ENCODE data around the gene KDM8. TPM values are rescaled to one million over a fixed set of nuclear protein-coding genes. Genes with fewer than 3 reads are reported as not detected.

Gene KDM8
- total and polyA plus RNA-seq, 2 donors (not counting 1 experiment from before 2014, with no cell fraction given) = 7.5 to 37.4 TPM

GRCh38 chr16:27222249-27223225 lies 19.2 kb downstream of the KDM8 start:
- Mint-ChIP-seq H3K27ac (peak overlapping the region; percentile 10), H3K9me3 (ENCODE audit: insufficient read depth) (no peaks in the 10 kb centered on the region), H3K27me3 (no peaks in the 10 kb centered on the region), H3K4me1 (peaks cover 21% of the 10 kb centered on the region), H3K4me3 (no peak overlapping the region)
- H3K27me3 ChIP-seq (replicated peaks in 1 of 4; ENCODE audit: control extremely low read depth in 1 of 4, control insufficient read depth in 3 of 4, insufficient read depth in 4 of 4, low read length in 3 of 4) = no peaks in the 10 kb centered on the region
- H3K4me3 ChIP-seq (ENCODE audit: control extremely low read depth in 1 of 5, extremely low read depth in 1 of 5, insufficient read depth in 1 of 5, low read depth in 2 of 5, low read length in 4 of 5) = no peak overlapping the region
- intact Hi-C loops (cut with micrococcal nuclease) = no loop called here
- no peak overlapping the region for H3K4me2 ChIP-seq (replicated peaks; ENCODE audit: low read depth, low read length, poor library complexity, severe bottlenecking)
- DNase-seq (no peak), ATAC-seq (ENCODE audit: low read depth) (no peak)
- peaks cover 14 to 25% of the 10 kb centered on the region in 2 donors for H3K4me1 ChIP-seq (ENCODE audit: control insufficient read depth in 2 of 2, insufficient read depth in 2 of 2, low read length in 2 of 2)
- no peak overlapping the region for H2AFZ ChIP-seq (ENCODE audit: insufficient read depth, low read depth, low read length, poor library complexity, severe bottlenecking)
- POLR2A ChIA-PET = interaction anchor here (0.8 to 1.2 kb wide), 2 partner anchors 8 to 19 kb away, joined by 3 to 5 read pairs; partner anchors contain the start of gene KDM8
- no peaks in the 10 kb centered on the region for H3K9me3 ChIP-seq (ENCODE audit: control extremely low read depth in 1 of 3, control insufficient read depth in 2 of 3, insufficient read depth in 1 of 3, low read length in 2 of 3)
- CTCF ChIA-PET = interaction anchor here (0.8 to 2.2 kb wide), 7 partner anchors 12 to 146 kb away, joined by 3 to 9 read pairs (median 4); no protein-coding TSS in a partner anchor
- H4K20me1 ChIP-seq (ENCODE audit: control insufficient read depth, insufficient read depth, low read length, poor library complexity, severe bottlenecking) = no peaks in the 10 kb centered on the region
- peaks cover 0 to 44% of the 10 kb centered on the region in 2 experiments for H3K36me3 ChIP-seq (replicated peaks in 1 of 2; ENCODE audit: control extremely low read depth in 1 of 2, control insufficient read depth in 1 of 2, extremely low read depth in 1 of 2, insufficient read depth in 2 of 2, low read length in 1 of 2)
- TF ChIP-seq CTCF (IDR thresholded peaks at IDR 0.05) = no peak
- no peak for TF ChIP-seq EZH2 (IDR thresholded peaks at IDR 0.05; ENCODE audit: borderline replicate concordance, insufficient read depth, low read depth, low read length, poor library complexity, severe bottlenecking)
- no peak overlapping the region for H3K27ac ChIP-seq (ENCODE audit: low read length in 2 of 2)
- WGBS (ENCODE audit: insufficient coverage) = 77% methylated on average over 29 of the region's 30 CpGs
- no peaks in the 10 kb centered on the region for H3K79me2 ChIP-seq (ENCODE audit: control insufficient read depth, insufficient read depth, low read length)
- H3K9ac ChIP-seq (ENCODE audit: low read length) = no peak overlapping the region

DNA sequence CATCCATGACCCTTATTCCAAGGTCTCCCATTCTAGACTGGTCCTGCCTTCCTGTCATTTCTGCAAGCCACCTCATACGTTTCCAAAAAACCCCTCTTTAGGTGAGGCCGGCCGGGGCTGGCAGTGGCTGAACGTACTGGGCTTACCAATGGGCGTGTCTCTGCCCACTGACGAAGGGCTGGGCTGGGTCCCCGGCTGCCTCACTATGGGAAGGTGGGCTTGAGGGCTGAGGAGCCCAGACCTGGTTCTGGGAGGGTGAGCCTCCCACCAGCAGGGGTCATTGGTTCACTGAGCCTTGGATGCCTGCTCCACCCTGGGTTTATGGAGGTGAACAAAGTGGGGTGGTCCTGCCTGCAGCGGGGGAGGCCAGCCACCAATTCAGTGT lies 19.9 kb downstream of the KDM8 start:
- Histone ChIP-seq H3K9ac (ENCODE audit: low read length) (no peak overlapping the region), H2AFZ (ENCODE audit: insufficient read depth, low read depth, low read length, poor library complexity, severe bottlenecking) (no peak overlapping the region), H3K27me3 (replicated peaks in 1 of 4; ENCODE audit: control extremely low read depth in 1 of 4, control insufficient read depth in 3 of 4, insufficient read depth in 4 of 4, low read length in 3 of 4) (no peaks in the 10 kb centered on the region), H3K79me2 (ENCODE audit: control insufficient read depth, insufficient read depth, low read length) (no peaks in the 10 kb centered on the region), H4K20me1 (ENCODE audit: control insufficient read depth, insufficient read depth, low read length, poor library complexity, severe bottlenecking) (no peaks in the 10 kb centered on the region), H3K4me3 (ENCODE audit: control extremely low read depth in 1 of 5, extremely low read depth in 1 of 5, insufficient read depth in 1 of 5, low read depth in 2 of 5, low read length in 4 of 5) (no peak overlapping the region), H3K27ac (ENCODE audit: low read length in 2 of 2) (no peak overlapping the region), H3K36me3 (replicated peaks in 1 of 2; ENCODE audit: control extremely low read depth in 1 of 2, control insufficient read depth in 1 of 2, extremely low read depth in 1 of 2, insufficient read depth in 2 of 2, low read length in 1 of 2) (peaks cover 0 to 43% of the 10 kb centered on the region in 2 experiments), H3K9me3 (ENCODE audit: control extremely low read depth in 1 of 3, control insufficient read depth in 2 of 3, insufficient read depth in 1 of 3, low read length in 2 of 3) (no peaks in the 10 kb centered on the region), H3K4me1 (ENCODE audit: control insufficient read depth in 2 of 2, insufficient read depth in 2 of 2, low read length in 2 of 2) (peaks cover 17 to 28% of the 10 kb centered on the region in 2 donors), H3K4me2 (replicated peaks; ENCODE audit: low read depth, low read length, poor library complexity, severe bottlenecking) (no peak overlapping the region)
- DNase-seq (no peak), ATAC-seq (ENCODE audit: low read depth) (no peak)
- Mint-ChIP-seq H3K4me3 (no peak overlapping the region), H3K27ac (no peak overlapping the region), H3K27me3 (no peaks in the 10 kb centered on the region), H3K4me1 (peaks cover 24% of the 10 kb centered on the region), H3K9me3 (ENCODE audit: insufficient read depth) (no peaks in the 10 kb centered on the region)
- TF ChIP-seq CTCF (IDR thresholded peaks at IDR 0.05) (no peak), EZH2 (IDR thresholded peaks at IDR 0.05; ENCODE audit: borderline replicate concordance, insufficient read depth, low read depth, low read length, poor library complexity, severe bottlenecking) (no peak)
- ChIA-PET POLR2A (no interaction called here), CTCF (interaction anchor here (0.8 to 1.9 kb wide), 7 partner anchors 12 to 123 kb away, joined by 3 to 9 read pairs (median 3); no protein-coding TSS in a partner anchor)
- 85% methylated on average over 8 of the region's 8 CpGs for WGBS (ENCODE audit: insufficient coverage)
- intact Hi-C loops (cut with micrococcal nuclease) = no loop called here
